Camera-type eye (tissue), 1 donor: Measurements from ENCODE around the gene OR4C11. TPM values are rescaled to one million over a fixed set of nuclear protein-coding genes. Genes with fewer than 3 reads are reported as not detected.

Experiments used
- total RNA-seq: library from RNA; depleted of rRNA; stranded (reverse); fragments of >200 nt; gene quantifications from one replicate; pipeline ENCODE4 v1.2.3, GENCODE V29; 2014

The OR4C11 gene, protein sequence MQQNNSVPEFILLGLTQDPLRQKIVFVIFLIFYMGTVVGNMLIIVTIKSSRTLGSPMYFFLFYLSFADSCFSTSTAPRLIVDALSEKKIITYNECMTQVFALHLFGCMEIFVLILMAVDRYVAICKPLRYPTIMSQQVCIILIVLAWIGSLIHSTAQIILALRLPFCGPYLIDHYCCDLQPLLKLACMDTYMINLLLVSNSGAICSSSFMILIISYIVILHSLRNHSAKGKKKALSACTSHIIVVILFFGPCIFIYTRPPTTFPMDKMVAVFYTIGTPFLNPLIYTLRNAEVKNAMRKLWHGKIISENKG
- total RNA-seq, result not detected

DNA sequence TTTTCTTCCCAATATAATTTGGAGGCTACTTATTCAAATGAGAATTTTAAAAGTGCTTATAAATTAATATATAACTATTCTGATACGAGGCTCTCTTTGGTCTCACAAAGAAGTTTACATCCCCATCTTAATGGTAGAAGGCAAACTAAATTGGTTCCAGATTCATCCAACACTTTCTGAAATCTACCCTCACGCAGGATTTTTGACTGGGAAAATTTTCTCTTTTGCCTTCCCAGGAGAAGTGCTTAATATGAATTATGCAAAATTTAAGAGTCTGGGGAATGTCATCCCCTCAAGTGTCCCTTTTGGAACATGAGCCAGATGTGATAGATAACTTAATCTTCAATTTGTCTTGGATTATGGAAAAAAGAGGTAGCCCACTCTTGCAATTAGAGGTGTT, at the start of gene OR4C11:
TSS of gene OR4C11 (minus strand) at position 101 of the 400 bp plus-strand sequence. CDS start 3,272 bp downstream, outside the sequence.

DNA sequence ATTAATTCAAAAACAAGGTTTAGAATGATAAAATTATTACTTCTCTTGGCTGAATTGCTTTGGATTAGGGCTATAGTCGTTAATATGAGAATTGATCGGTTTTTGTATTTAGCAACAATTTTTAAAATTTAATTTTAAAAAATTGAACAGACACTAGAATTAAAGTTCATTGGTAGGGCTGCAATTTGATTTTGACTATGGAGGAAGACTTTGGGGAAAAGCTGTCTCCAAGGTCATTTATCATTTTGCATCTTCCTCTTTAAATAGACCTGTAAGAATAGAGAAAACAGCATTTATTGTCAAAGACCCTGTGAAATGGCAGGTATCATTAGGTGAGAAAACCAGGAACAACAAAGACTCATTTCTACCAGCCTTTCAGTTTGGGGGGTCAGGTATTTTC, 40.6 kb upstream of the OR4C11 start, which contains the start of gene OR4S2:
TSS of gene OR4S2 (plus strand) at position 301 of the 400 bp plus-strand sequence. CDS start 2,577 bp downstream, outside the sequence.

DNA sequence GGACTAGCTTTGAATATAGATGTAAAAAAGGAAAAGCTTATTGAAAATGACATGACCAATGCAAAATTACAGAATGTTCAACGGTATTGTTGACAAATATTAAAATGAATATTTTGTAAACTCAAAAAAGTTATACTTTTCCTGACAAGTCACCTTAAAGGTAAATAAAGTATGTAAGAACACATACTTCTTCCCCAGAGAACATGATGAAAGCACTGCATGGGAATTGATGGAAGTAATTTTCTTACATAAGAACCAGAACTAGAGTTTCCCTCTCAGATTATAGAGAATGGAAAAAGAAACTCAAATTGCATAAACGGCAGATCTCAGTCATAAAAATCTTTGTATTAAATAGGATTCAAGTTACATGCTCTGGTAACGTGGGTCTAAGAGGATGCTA, 27.4 kb upstream of the OR4C11 start, which contains the start of gene OR4P4:
TSS of gene OR4P4 (plus strand) at position 301 of the 400 bp plus-strand sequence.

DNA sequence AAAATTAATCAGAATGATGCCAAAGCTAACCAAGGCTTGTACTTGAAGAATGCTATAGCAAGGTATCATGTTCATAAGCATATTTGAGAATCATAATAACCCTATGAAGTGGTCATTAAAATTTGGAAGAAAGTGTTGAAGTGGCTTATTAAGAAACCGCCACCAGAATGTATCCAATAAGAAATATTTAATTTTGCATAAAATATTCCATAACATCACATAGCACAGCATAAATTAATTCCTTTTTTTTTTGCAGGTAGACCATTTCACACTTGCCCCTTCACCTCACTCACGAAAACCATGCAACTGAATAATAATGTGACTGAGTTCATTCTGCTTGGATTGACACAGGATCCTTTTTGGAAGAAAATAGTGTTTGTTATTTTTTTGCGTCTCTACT, 35.6 kb downstream of the OR4C11 start, which contains the start of gene OR4C16:
TSS of gene OR4C16 (plus strand) at position 301 of the 400 bp plus-strand sequence. CDS start at position 301, 0 bp downstream.

DNA sequence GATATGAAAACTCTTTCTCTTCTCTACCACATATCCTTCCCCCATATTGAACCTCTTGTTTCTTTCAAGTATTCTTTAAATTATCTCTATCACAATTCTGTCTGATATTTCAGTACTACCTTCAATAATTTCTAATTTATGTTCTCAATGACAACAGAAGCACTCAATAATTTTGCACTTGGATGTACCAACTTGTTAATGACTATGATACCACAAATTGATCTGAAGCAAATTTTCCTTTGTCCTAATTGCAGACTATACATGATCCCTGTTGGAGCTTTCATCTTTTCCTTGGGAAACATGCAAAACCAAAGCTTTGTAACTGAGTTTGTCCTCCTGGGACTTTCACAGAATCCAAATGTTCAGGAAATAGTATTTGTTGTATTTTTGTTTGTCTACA, 53.3 kb downstream of the OR4C11 start, which contains the start of gene OR4C15:
TSS of gene OR4C15 (plus strand) at position 301 of the 400 bp plus-strand sequence. CDS start at position 301, 0 bp downstream.

Other genes starting within 250 kb of the OR4C11 start
- not detected for gene OR4A15, start 239.7 kb downstream of the OR4C11 start, total RNA-seq
- gene OR4C15, start 53.2 kb downstream of the OR4C11 start, total RNA-seq, result not detected
- not detected for gene OR4C16, start 35.5 kb downstream of the OR4C11 start, total RNA-seq
- not detected for gene OR4P4, start 27.5 kb upstream of the OR4C11 start, total RNA-seq
- gene OR4S2, start 40.7 kb upstream of the OR4C11 start, total RNA-seq, result not detected
- not detected for gene OR4C6, start 54.6 kb upstream of the OR4C11 start, total RNA-seq
- gene OR5D13, start 165.8 kb upstream of the OR4C11 start, total RNA-seq, result not detected
- gene OR5D14, start 187.9 kb upstream of the OR4C11 start, total RNA-seq, result not detected
- gene OR5L1, start 203.7 kb upstream of the OR4C11 start, total RNA-seq, result not detected
- gene OR5D18, start 212.0 kb upstream of the OR4C11 start, total RNA-seq, result not detected
- not detected for gene OR5L2, start 219.6 kb upstream of the OR4C11 start, total RNA-seq
- gene OR5D16, start 231.1 kb upstream of the OR4C11 start, total RNA-seq, result not detected